GM19372 (cell line): ENCODE measurements around the gene ZNF415.
"Not testable (repeated sequence)": the region's sequence is repeated elsewhere in the genome, so short reads cannot be mapped to it uniquely, and the experiment has no call there.

Source experiments
- ATAC-seq: cut with Tn5 transposase; IDR thresholded peaks from one replicate; pipeline ENCODE4 v1.9.1; 2021; ENCODE audit warnings: mild to moderate bottlenecking, low read depth, moderate library complexity; ENCODE audit not compliant: unreplicated experiment

Gene ZNF415

DNA sequence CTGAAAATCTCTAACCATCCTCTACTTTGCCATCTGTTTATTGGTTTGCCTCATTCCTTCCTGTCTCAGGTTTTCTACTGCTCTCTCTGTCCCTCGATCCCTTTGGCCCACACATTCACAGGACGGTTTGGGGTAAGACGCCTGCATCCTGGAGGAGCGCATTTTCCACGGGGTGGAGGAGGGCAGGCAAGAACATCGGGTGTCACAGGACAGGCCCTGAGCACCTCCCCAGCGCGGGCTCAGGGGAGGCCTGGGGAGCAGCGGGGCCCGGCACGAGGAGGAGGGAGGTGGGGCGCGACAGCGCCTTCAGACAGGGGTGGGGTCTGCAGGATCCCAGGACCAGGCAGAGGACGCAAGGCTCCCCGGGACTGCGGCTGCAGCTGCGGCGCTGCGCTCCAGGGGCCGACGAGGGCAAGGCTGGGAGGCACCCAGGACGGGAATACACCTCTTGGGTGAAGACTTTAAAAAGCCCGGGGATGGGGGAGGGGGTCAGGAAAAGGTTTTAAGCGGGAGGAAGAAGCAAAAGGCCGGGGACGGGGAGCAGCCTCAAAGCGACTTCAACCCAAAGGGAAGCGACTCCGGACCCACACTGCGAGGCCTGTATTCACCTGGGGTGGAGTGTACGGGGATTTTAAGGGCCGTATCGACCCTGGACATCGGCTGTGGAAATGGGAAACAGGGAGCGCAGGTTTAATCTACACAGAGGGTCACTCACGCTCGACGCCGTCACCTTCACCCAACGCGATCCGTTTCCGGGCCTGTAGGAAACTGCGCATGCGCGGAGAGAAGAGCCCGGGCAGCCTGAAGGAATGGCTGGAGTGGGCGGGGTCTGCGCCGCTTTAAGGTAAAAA is at the start of gene ZNF415:
ZNF415 (minus strand) TSS at position 770 of the 851 bp plus-strand sequence. CDS start 10,234 bp downstream, outside the sequence.
- no peak for ATAC-seq

DNA sequence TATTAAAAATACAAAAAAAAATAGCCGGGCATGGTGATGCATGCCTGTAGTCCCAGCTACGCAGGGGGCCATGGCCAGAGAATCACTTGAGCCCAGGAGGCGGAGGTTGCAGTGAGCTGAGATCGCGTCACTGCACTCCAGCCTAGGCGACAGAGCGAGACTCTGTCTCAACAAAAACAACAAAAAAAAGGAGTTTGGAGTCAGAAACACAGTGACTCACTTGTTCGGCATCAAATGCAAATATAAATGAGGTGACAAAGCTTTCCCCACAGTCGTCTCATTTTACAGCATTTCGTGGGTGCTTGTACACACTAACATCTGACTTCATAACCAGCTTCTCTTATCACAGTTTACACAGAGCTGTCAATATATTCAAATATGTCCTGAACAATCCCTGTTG is 49.5 kb upstream of the ZNF415 start:
- ATAC-seq: no peak

DNA sequence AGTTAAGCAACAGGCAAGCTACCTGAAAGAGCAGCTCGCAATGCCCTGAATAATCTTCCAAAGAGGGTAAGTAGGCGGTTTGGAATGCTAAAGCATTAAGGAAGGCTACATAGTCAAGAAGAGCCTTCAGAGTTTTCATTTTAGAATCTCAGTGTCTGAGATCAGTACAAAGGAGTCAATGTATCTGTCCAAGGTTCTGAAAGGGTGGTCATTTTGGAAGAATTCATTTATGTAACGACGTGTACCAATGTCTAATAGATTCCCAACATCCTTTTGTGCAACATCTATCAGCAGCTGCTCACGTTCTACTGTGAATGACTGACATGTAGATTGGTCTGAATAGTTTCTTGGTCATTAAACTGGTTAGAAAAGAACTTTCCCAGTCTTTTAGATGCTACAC is 45.3 kb upstream of the ZNF415 start:
- no peak for ATAC-seq

DNA sequence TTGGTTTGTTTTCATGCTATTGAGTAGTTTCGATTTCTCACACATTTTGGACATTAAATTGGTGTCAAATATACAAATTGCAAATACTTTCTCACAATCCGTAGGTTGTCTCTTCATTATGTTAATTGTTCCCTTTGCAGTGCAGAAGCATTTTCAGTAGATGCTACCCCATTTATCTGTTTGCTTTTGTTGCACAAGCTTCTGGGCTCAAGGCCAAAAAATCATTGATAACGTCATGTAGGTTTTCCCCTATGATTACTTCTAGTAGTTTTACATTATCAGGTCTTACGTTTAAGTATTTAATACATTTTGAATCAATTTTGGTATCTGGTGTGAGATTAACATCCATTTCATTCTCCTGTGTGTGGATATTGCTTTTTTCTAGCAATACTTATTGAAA is 40.2 kb upstream of the ZNF415 start:
- ATAC-seq: no peak

DNA sequence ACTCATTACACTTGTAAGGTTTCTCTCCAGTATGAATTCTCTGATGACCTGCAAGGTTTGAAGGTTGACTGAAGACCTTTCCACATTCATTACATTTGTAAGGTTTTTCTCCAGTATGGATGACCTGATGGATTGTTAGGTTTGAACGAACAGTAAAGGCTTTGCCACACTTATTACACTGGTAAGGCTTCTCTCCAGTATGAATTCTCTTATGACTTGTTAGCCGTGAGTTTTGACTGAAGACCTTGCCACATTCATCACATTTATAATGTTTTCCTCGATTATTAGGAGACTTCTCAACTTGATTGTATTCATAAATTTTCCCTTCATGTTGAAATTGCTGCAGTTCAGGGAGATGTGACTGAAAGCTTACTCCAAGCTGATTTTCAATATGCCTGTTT is 33.0 kb upstream of the ZNF415 start:
- no peak for ATAC-seq

DNA sequence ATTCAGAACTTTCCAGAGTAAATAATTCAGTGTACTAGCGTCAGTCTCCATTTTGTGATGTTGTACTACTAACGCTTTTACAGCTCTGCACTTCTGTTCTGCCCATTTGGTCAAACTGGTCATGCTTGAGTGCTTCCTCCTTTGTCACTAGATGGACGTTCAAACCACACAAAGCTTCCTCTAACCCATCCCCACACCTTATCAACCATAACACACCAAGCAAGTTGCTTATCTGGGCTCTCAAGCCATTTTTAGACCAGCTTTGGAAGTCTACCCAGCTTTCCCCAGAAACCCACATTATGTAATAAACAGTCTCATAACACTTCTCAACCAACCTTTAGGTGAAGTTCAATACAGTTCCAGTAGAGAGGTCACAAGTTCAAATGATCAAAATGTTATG is 28.4 kb upstream of the ZNF415 start:
- ATAC-seq: no peak

DNA sequence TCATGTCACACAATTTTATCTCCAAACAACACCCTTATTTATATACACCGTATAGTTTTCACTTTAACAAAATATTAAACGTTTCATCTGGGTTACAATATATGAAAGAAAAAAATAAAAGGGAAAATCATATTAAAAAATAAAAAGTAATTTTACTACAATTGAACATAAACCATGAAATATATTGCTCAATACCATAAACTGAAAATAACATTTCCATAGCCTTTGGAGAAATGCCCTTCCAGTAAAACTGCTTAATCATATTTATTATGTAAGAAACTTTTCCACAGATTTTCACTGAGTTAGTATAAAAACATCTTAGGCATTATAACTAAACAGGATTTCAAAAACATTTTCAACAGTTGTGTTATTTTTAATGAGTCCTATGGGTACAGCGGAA is 27.6 kb upstream of the ZNF415 start:
- ATAC-seq: no peak

DNA sequence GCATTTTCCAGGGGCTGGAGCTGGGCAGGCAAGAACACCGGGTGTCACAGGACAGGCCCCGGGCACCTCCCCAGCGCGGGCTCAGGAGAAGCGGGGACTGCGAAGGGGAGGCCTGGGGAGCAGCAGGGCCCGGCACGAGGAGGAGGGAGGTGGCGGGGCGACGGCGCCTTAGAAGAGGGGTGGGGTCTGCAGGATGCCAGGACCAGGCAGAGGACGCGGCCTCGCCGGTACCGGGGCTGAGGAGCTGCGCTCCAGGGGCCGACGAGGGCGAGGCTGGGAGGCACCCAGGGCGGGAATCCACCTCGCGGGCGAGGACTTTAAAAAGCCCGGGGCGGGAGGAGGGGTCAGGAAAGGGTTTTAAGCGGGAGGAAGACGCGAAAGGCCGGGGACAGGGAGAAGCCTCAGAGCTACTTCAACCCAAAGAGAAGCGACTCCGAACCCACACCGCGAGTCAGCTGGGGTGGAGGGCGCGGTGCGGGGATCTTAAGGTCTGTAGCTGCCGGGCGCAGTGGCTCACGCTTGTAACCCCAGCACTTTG is 25.5 kb upstream of the ZNF415 start:
- no peak for ATAC-seq

DNA sequence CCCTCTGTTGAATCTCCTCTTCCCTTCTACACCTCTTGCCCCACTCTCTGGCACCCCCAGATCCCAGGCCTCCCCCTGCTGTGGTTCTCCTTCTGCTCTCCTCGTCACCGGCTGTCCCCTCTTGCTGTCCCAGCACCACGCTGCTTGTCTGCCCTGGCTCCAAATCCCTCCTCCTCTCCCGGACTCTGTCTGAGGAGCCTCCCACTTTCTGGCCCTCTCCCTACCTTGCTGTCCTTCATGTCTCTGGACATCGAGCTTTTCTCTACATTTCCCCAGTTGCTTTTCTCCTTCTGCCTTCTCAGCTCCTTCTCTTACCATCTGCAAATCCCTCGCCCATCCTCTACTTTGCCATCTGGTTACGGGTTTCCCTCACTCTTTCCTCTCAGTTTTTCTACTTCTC is 24.9 kb upstream of the ZNF415 start:
- ATAC-seq: no peak

DNA sequence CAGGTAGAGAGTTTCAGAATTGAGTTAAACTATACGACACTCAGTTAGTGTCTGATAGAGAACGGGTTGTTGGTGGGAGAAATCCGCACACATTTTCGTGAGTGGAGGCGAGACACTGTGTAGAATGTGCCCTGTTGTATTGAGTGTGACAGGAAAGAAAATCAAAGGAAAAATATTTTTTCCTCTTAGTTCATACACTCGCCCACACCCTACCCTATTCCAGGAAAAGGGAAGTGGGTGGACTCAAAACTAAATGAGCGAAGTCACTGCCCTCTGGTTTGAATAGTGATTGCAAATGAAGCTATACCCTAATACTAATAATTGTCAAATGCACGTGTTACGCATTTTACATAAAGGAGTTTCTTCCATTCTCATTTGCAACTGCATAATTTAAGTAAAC is 24.1 kb upstream of the ZNF415 start:
- ATAC-seq: no peak

DNA sequence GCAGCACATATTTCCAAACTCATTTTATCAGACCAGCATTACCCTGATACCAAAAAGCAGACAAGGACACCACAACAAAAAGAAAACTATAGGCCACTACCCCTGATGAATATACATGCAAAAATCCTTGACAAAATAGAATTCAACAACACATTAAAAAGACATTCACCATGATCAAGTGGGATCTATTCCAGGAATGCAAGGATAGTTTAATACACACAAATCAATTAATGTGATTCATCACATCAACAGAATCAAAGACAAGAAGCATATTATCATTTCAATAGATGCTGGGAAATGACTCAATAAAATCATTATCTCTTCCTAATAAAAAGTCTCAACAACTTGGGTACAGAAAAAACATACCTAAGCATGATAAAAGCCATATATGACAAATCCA is 14.9 kb upstream of the ZNF415 start:
- ATAC-seq: no peak

DNA sequence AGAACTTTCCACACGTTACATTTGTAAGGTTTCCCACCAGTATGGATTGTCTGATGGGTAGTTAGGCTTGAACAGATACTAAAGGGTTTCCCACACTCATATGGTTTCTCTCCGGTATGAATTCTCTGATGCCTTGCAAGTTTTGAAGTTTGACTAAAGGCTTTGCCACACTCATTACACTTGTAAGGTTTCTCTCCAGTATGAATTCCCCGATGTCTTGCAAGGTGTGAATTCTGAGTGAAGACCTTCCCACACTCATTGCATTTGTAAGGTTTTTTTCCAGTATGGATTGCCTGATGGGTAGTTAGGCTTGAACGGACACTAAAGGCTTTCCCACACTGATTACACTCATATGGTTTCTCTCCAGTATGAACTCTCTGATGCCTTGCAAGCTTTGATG is 7.6 kb upstream of the ZNF415 start:
- no peak for ATAC-seq

DNA sequence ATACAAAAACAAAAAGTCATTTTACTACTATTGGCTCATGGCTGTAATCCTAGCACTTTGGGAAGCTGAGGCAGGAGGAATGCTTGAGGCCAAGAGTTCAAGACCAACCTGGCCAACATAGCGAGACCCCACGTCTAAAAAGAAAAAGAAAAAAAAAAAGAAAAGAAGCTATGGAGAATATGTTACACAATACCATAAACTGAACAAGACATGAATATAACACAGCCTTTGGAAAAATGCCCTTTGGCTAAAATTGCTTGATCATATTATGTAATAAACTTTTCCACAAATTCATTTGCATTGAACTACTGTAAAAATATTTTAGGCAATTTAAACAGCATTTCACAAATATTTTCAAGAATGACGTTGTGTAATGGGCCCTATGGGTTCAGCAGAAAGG is 3.7 kb upstream of the ZNF415 start:
- ATAC-seq: no peak

DNA sequence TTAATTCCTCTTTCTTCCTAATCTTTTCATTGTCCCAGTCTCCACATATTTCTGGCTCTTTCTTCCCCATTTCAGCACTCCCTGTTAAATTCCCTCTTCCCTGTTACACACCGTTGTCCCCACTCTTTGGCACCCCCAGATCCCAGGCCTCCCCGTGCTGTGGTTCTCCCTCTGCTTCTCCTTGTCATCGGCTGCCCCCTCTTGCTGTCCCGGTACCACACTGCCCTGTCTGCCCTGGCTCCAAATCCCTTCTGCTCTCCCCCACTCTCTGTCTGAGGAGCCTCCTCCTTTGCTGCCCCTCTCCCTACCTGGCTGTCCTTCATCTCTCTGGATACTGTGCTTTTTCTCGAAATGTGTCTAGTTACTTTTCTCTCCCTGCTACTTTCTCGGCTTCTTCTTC is 983 bp downstream of the ZNF415 start:
- no peak for ATAC-seq

DNA sequence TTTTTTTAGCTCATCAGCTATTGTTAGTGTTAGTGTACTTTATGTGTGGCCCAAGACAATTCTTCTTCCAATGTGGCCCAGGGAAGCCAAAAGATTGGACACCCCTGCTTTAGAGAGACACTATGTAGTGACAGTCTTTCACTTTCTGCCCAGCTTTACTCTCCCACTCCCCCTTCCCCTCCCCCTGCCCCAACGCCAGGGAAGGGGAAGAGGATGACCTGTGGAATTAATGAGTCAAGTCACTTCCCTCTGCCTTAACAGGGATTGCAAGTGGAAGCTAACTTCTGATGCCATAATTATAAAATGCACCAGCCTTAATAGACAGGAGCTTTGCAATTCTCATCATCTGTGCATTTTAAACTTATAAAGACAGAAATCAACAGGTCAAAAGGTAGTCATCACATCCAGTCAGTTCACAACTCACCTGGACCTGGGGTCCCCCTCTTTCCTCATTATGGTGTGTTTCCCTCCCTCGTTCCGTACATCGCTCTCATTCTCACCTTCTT is 1.6 kb downstream of the ZNF415 start:
- ATAC-seq: no peak

DNA sequence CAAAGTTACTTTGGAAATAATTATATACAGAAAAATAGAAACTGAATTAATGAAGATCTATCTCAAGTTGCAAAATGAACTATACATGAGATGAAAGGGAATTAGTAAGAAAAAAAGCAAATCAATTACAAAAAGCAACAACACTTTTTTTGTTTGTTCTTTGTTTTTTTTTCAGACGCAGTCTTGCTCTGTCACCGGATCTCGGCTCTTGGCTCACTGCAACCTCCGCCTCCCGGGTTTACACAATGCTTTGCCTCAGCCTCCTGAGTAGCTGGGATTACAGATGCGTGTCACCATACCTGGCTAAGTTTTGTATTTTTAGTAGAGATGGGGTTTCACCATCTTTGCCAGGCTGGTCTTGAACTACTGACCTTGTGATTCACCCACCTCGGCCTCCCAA is 2.2 kb downstream of the ZNF415 start:
- no peak for ATAC-seq

DNA sequence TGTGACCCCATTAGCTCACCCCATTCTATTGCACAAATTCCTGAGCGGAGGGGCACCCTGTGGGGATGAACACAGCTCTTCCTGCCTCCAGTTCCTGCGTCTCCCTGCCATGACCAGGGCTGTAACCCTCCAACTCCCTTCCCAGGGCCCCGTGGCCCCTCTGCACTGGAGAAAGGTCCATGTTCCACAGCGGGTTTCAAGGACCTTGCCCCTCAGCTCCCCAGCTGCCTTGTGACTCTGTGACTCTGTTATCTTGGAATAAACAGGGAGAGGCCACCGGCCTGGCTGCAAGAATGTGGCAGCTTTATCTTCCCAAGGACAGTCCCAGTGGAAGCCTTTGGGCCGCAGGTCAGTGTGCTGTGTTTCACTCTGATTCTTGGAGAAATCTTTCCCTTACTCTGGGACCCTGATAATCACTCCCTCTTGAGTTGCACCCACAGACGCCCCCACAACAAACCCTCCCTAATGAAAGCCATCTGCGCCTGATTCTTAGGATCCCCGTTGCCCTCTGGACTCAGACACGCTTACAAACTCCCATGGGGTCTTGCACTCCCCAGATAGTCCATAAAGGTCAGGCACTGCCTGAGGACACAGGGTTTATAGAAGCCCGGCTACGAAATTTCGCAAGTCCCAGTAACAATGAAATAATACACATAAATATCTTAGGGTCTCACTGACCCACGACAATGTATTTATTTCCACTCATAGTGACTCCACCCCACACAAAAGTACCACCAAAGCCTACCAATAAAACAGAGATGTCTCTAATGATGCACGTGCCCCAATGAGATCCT is 5.8 kb downstream of the ZNF415 start:
- not testable (repeated sequence) for ATAC-seq

DNA sequence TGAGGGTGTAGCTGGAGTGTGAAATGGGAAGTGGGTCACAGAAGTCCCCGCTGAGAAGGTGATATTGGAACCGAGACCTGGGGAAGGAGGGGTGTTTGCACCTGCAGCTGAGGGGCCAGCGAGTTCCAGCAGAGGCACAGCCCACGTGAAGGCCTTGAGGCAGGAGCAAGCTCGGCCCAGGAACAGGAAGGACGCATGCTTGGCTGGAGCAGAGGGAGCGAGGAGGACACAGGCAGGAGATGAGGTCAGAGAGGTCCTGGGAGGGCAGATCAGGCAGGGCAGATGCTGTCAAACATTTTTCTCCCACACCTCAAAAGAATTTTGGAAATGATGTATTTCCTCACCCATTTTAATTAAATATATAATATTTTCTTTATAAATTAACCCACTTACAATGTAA is 9.3 kb downstream of the ZNF415 start:
- no peak for ATAC-seq

DNA sequence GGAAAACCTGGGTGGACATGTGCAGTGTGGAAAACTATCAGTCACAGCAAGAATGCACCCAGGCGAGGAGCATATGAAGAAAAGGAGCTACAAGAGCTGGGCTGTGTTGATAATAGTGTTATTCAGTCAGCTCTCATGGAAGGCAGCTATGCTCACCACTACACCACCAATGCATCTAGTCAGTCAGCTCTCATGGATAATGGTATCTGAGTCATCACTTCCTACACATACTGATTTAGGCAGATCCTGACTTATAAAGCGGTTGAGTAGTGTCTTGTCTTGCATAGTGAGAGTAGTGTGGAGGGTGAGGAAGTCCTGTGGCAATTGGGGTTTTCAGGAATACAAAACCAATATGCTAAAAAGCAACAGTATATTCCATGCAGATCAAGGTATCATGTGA is 20.4 kb downstream of the ZNF415 start:
- ATAC-seq: no peak

DNA sequence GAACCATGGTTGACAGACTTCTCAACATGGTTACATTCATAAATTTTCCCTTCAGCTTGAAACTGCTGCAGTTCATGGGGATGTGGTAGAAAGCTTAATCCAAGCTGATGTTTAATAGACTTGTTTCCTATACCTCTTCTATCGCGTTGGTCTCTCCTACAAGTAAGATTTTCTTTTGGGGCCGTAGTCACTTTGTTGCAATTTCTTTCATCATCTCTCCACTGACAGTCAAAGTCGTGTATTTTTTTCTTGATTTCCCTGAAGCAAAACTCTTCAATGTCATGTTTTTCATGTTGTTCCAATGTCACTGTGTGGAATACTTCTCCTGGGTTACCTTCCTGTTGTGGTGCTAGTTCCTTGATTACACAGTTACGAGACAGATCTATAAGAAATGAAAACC is 23.2 kb downstream of the ZNF415 start:
- no peak for ATAC-seq
